Stimulated activated CD8-positive, alpha-beta memory T cell treated with anti-CD3 and anti-CD28 coated beads, Interleukin-7, amount 100 ng/mL, for 1 hour (primary cell): ENCODE results near the gene CATSPERD.

Experiments
- DNase-seq, 2 donors: peaks; one replicate each; pipeline ENCODE4 v3.0.0-alpha.2; 2020; ENCODE audit warnings: low read depth in 2 of 2

Gene CATSPERD

GRCh38 chr19:5804516-5805461 is 84.4 kb downstream of the CATSPERD start, which contains the start of gene NRTN:
NRTN (plus strand) TSS chr19:5805067; CDS start chr19:5824166, 19,099 bp downstream.
- no peak for DNase-seq

- peak in 1 of 2 donors; percentile 43 for DNase-seq
Observed at GRCh38 chr19:5805462-5806132, 85.2 kb downstream of the CATSPERD start.

GRCh38 chr19:5806133-5806489 is 85.7 kb downstream of the CATSPERD start:
- DNase-seq: no peak

- DNase-seq: no peak
Observed at GRCh38 chr19:5806905-5807304, 86.5 kb downstream of the CATSPERD start.

GRCh38 chr19:5808120-5808816 is 87.8 kb downstream of the CATSPERD start:
- DNase-seq: no peak

- no peak for DNase-seq
Observed at GRCh38 chr19:5809053-5809452, 88.6 kb downstream of the CATSPERD start.

GRCh38 chr19:5809469-5809868 is 89.0 kb downstream of the CATSPERD start:
- no peak for DNase-seq

GRCh38 chr19:5811117-5811516 is 90.7 kb downstream of the CATSPERD start:
- DNase-seq: no peak

GRCh38 chr19:5814123-5814851 is 93.8 kb downstream of the CATSPERD start:
- DNase-seq: no peak

- no peak for DNase-seq
Observed at GRCh38 chr19:5814852-5815246, 94.4 kb downstream of the CATSPERD start.

- no peak for DNase-seq
Observed at GRCh38 chr19:5817218-5817617, 96.8 kb downstream of the CATSPERD start.

GRCh38 chr19:5818594-5818993 is 98.2 kb downstream of the CATSPERD start:
- no peak for DNase-seq

GRCh38 chr19:5820785-5821184 is 100.3 kb downstream of the CATSPERD start:
- no peak for DNase-seq

GRCh38 chr19:5821521-5822180 is 101.2 kb downstream of the CATSPERD start:
- DNase-seq: no peak

GRCh38 chr19:5822181-5822844 is 101.9 kb downstream of the CATSPERD start:
- DNase-seq: no peak

GRCh38 chr19:5823579-5824281 is 103.3 kb downstream of the CATSPERD start:
- no peak for DNase-seq

- no peak for DNase-seq
Observed at GRCh38 chr19:5824751-5825150, 104.3 kb downstream of the CATSPERD start.

- no peak for DNase-seq
Observed at GRCh38 chr19:5825178-5825577, 104.7 kb downstream of the CATSPERD start.

GRCh38 chr19:5826531-5827341 is 106.3 kb downstream of the CATSPERD start:
- DNase-seq: no peak
